Measurements from ENCODE around the gene WNT5B.

Gene WNT5B

DNA sequence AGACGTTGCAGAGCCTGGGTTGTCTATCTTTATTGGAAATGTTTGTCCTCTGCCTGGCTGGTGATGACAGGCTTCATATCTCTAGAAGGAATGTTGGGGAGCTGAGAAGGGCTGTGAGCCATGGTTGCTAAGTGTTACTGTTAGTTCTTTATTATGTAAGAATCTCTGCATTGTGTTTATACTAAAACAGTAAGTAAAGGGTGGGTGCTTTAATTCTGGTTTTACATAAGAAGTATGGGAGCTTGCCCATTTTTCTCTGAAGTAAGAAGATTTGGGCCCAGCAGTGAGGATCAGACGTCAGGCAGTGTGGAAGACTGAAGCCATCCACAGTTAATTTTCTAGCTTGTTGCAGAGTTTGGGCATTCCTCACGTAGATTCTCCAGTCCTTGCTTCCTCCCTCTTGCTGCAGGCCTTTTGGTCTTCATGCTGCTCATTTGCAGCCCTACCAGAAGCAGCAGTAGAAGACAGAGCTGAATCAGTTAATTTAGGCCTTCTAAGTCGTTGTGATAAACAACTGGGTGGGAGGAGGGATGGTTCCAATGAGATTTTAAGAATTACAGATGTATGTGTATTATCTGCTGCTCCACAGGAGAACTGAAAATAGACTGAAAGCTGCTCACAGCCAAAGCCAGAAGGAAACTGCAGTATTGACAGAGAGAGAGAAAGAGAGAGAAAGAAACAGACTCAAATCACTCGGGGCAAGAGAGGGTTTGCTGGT, 21.4 kb downstream of the WNT5B start:
- Mint-ChIP-seq H3K27me3 (peaks cover 19% of the 10 kb centered on the region), H3K27ac (no peak overlapping the region), H3K4me1 (no peaks in the 10 kb centered on the region), H3K4me3 (no peak overlapping the region), H3K9me3 (no peaks in the 10 kb centered on the region)
- ATAC-seq (no peak), DNase-seq (no peak)

GRCh38 chr12:1650978-1651361, 21.9 kb downstream of the WNT5B start:
- ATAC-seq (no peak), DNase-seq (no peak)
- no peak overlapping the region for H3K27ac Mint-ChIP-seq
- H3K27me3 Mint-ChIP-seq = peaks cover 19% of the 10 kb centered on the region
- H3K4me1 Mint-ChIP-seq = no peaks in the 10 kb centered on the region
- H3K9me3 Mint-ChIP-seq = no peaks in the 10 kb centered on the region
- H3K4me3 Mint-ChIP-seq = no peak overlapping the region

GRCh38 chr12:1651946-1652345, 22.9 kb downstream of the WNT5B start:
- H3K4me1 Mint-ChIP-seq = no peaks in the 10 kb centered on the region
- H3K27ac Mint-ChIP-seq = no peak overlapping the region
- peaks cover 19% of the 10 kb centered on the region for H3K27me3 Mint-ChIP-seq
- no peak for ATAC-seq
- DNase-seq = no peak
- no peaks in the 10 kb centered on the region for H3K9me3 Mint-ChIP-seq
- H3K4me3 Mint-ChIP-seq = no peak overlapping the region

GRCh38 chr12:1655225-1655788, 26.3 kb downstream of the WNT5B start:
- no peak overlapping the region for H3K27ac Mint-ChIP-seq

DNA sequence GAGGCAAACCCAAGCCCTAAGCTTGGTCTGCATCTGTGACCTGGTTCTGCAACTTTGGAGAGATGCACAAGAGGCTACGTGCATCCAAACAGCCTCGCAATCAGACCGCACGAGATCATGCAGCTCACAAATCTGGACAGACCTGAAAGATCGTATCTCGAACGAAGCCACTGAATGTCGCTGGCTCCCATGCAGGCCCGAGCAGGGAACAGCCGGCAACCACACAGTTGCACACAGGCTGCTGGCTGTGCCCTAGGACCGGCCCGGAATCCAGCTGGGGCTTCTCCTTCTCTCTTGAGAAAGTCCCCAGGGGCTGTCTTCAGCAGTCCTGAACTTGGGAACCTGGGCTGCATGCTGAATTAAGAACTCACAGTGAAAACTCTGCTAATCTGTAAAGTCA, 27.9 kb downstream of the WNT5B start:
- no peaks in the 10 kb centered on the region for H3K9me3 Mint-ChIP-seq
- DNase-seq (no peak), ATAC-seq (no peak)
- H3K27ac Mint-ChIP-seq = no peak overlapping the region
- H3K27me3 Mint-ChIP-seq = no peaks in the 10 kb centered on the region
- H3K4me3 Mint-ChIP-seq = no peak overlapping the region
- H3K4me1 Mint-ChIP-seq = peaks cover 13% of the 10 kb centered on the region

More at GRCh38 chr12:1655225-1655788, 26.3 kb downstream of the WNT5B start:
- H3K27me3 Mint-ChIP-seq = peaks cover 1% of the 10 kb centered on the region
- ATAC-seq (peak; percentile 13), DNase-seq (no peak)
- no peaks in the 10 kb centered on the region for H3K9me3 Mint-ChIP-seq
- no peak overlapping the region for H3K4me3 Mint-ChIP-seq
- H3K4me1 Mint-ChIP-seq = peaks cover 3% of the 10 kb centered on the region

DNA sequence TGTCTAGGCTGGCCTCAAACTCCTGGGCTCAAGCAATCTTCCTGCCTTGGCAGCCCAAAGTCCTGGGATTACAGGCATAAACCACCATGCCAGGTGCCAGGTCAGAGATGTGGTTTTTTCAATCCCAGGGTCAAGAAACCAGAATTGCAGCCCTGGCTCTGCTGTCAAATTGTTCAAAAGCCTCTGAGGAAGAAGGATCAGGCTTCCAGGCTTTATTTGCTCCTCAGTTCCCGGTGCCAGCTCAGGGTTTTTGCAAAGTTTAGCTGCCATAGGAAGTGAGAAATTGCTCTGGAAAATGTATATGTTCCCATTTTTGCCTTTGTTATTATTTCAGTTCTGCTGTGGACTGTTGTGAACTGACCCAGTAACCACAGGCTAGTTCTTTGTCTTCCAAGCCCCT, 28.7 kb downstream of the WNT5B start:
- H3K27ac Mint-ChIP-seq = no peak overlapping the region
- ATAC-seq = no peak
- H3K27me3 Mint-ChIP-seq = no peaks in the 10 kb centered on the region
- H3K4me1 Mint-ChIP-seq = peaks cover 18% of the 10 kb centered on the region
- DNase-seq = no peak
- no peak overlapping the region for H3K4me3 Mint-ChIP-seq
- H3K9me3 Mint-ChIP-seq = no peaks in the 10 kb centered on the region

DNA sequence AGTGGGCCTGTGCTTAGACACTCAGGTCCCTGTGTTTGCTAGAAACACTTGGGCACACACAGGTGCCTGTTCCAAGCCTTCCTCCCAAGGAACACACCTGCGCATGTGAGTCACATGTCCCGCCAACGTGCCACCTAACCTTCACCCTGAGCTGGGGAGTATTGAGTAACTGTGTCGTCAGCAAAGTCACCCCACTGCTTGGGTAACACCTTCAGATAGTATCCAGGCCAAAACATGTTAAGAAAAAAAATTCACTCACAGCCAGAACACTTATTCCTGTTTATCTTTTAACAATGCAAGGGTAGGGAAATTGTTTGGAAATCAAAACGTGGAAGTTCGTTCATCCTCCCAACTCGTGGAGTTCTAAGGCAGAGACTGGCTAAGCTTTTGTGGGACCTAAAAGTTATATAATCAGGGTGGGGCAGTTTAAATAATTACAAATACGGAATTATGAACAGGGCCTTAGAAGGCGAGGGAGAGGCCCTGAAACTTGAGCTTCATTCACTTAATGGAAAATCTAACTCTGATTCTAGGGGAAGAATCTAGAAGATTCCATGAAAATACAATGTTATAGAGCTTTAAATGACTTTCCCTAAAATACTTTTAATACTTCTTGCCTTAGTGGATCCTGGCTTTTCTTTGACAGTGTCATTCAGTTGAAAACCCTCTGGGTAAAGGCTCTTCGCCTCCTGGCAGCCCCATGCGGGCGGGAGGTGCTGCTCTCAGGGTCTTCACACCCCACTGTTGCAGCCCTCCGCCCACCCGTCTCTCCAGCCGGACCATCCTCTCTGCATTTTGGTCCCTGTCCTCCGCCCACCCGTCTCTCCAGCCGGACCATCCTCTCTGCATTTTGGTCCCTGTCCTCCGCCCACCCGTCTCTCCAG, 31.5 kb downstream of the WNT5B start:
- H3K27ac Mint-ChIP-seq = no peak overlapping the region
- peaks cover 41% of the 10 kb centered on the region for H3K4me1 Mint-ChIP-seq
- H3K4me3 Mint-ChIP-seq = no peak overlapping the region
- H3K27me3 Mint-ChIP-seq = no peaks in the 10 kb centered on the region
- no peaks in the 10 kb centered on the region for H3K9me3 Mint-ChIP-seq
- no peak for ATAC-seq
- DNase-seq = peak; percentile 8 to 34

DNA sequence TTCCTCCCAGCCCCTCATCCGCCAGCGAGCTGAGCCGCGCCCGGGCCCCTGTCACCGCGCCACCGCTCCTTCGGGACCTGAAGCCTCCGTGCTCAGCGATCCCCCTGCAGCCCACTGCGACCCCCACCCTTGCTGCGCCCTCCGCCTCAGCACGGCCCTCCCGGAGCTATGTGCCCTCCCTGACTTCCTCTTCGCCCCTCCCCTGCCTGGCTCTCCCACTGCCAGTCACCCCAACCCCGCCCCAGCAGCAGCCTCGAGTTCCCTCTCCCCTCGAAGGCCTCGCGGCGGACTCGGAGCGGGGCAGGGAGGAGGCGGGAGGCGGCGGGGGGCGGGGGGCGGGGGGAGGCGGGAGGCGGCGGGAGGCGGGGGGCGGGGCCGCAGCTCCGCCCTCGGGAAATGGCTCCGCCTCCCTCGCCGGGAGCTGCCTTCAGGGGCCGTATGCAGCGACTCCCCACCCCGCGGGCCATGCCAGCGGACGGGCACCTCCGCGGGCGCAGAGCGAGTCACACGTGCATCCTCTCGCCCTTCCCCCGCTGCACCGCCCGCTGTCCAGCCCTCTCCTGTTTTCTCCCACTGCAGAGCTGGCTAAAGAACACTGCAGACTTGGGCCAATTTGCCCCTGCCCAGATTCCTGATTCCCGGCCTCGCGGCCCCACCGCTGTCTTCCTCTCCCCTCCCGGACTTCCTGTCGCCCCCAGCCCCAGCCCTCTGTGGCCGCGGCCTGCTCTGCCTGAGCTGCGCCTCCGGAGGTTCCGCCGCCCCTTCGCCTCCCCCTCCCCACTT, 32.7 kb downstream of the WNT5B start:
- DNase-seq (peak; percentile 82 to 91), ATAC-seq (peak; percentile 95)
- H3K4me1 Mint-ChIP-seq = peaks cover 48% of the 10 kb centered on the region
- H3K27me3 Mint-ChIP-seq = no peaks in the 10 kb centered on the region
- H3K27ac Mint-ChIP-seq = peak overlapping the region; percentile 52 to 68
- H3K4me3 Mint-ChIP-seq = peak overlapping the region; percentile 71 to 81
- no peaks in the 10 kb centered on the region for H3K9me3 Mint-ChIP-seq

GRCh38 chr12:1662761-1663439, 33.9 kb downstream of the WNT5B start:
- peak overlapping the region; percentile 83 to 89 for H3K27ac Mint-ChIP-seq
- no peaks in the 10 kb centered on the region for H3K9me3 Mint-ChIP-seq
- H3K4me1 Mint-ChIP-seq = peaks cover 54% of the 10 kb centered on the region
- ATAC-seq = no peak
- DNase-seq = no peak
- peak overlapping the region; percentile 75 for H3K4me3 Mint-ChIP-seq
- H3K27me3 Mint-ChIP-seq = no peaks in the 10 kb centered on the region

GRCh38 chr12:1663440-1664132, 34.6 kb downstream of the WNT5B start:
- Mint-ChIP-seq H3K4me3 (peak overlapping the region; percentile 14 to 75), H3K9me3 (no peaks in the 10 kb centered on the region), H3K4me1 (peaks cover 58% of the 10 kb centered on the region), H3K27me3 (no peaks in the 10 kb centered on the region), H3K27ac (peak overlapping the region in 1 of 2 donors; percentile 54)
- ATAC-seq (no peak), DNase-seq (no peak)

GRCh38 chr12:1665366-1665765, 36.3 kb downstream of the WNT5B start:
- DNase-seq = no peak
- H3K27ac Mint-ChIP-seq = no peak overlapping the region

DNA sequence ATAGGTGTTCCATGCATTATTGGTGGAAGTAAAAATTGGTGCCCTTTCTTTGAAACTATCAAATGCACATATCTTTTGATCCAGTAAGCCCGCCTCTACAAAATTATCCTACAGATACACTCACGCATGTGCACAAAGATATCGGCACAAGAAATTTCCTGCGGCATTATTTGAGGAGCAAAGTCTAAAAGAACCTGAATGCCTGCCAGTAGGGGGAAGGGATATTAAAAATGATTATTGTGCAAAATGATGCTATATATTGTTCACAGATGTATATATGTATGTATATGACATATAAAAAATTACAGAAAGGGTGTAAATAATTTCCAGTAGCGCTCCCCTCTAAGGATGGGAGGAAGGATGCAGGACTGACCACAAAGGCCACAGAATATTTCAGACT, 37.2 kb downstream of the WNT5B start:
- ATAC-seq (no peak), DNase-seq (no peak)
- Mint-ChIP-seq H3K27me3 (no peaks in the 10 kb centered on the region), H3K4me1 (peaks cover 67% of the 10 kb centered on the region), H3K9me3 (no peaks in the 10 kb centered on the region), H3K27ac (no peak overlapping the region), H3K4me3 (no peak overlapping the region)

More at GRCh38 chr12:1665366-1665765, 36.3 kb downstream of the WNT5B start:
- Mint-ChIP-seq H3K27me3 (no peaks in the 10 kb centered on the region), H3K4me1 (peaks cover 66% of the 10 kb centered on the region), H3K4me3 (no peak overlapping the region), H3K9me3 (no peaks in the 10 kb centered on the region)
- ATAC-seq = no peak

DNA sequence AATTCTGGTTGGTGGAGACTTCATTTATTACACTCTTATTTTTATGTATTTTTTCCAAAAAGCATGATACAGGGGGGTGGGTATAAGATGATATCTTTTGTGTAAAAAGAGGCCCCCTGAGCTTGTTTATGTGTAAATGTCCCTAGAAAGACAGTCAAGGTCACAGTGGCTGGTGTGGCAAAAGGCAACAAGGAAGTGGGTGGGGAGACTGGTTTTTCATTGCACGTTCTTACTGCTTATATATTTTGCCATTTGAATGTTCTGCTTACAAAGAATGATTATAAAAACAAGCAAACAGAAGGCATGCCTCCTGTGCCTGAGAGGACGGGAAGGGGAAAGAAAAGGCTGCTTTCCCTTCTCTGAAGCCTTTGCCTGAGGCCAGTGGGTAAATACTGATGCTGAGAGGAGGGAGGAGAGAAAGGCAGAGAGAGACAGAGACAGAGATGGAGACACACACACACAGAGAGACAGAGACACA, 37.7 kb downstream of the WNT5B start:
- Mint-ChIP-seq H3K4me1 (peaks cover 62% of the 10 kb centered on the region), H3K4me3 (peak overlapping the region in 1 of 2 donors; percentile 1), H3K9me3 (no peaks in the 10 kb centered on the region), H3K27me3 (no peaks in the 10 kb centered on the region), H3K27ac (peak overlapping the region; percentile 4 to 21)
- ATAC-seq (no peak), DNase-seq (no peak)

- DNase-seq (no peak), ATAC-seq (no peak)
- peaks cover 43% of the 10 kb centered on the region for H3K4me1 Mint-ChIP-seq
- H3K9me3 Mint-ChIP-seq = no peaks in the 10 kb centered on the region
- no peaks in the 10 kb centered on the region for H3K27me3 Mint-ChIP-seq
- H3K27ac Mint-ChIP-seq = peak overlapping the region; percentile 8 to 74
- H3K4me3 Mint-ChIP-seq = peak overlapping the region in 1 of 2 donors; percentile 43
Measured at GRCh38 chr12:1668833-1669543, 40.0 kb downstream of the WNT5B start.
